Parathyroid adenoma (tissue), 2 donors: ENCODE measurements around the gene OSBPL3.

Experiments used
- H2AFZ ChIP-seq: fragments of 300-600 bp; sonication (generic); one replicate; pipeline ENCODE4 v1.7.0; 2017; ENCODE audit warnings: antibody characterized with exemption, mild to moderate bottlenecking
- H3K27ac ChIP-seq: fragments of 300-600 bp; sonication (generic); one replicate; pipeline ENCODE4 v1.7.0; 2017
- H3K27me3 ChIP-seq: fragments of 300-600 bp; sonication (generic); one replicate; pipeline ENCODE4 v1.7.0; 2017; ENCODE audit warnings: low read length; ENCODE audit not compliant: control insufficient read depth, insufficient read depth
- H3K36me3 ChIP-seq: fragments of 300-600 bp; sonication (generic); one replicate; pipeline ENCODE4 v1.7.0; 2017; ENCODE audit warnings: low read length; ENCODE audit not compliant: control insufficient read depth, insufficient read depth
- H3K4me1 ChIP-seq: fragments of 300-600 bp; sonication (generic); one replicate; pipeline ENCODE4 v1.7.0; 2017; ENCODE audit warnings: control low read depth
- H3K4me2 ChIP-seq: fragments of 300-600 bp; sonication (generic); one replicate; pipeline ENCODE4 v1.7.0; 2017; ENCODE audit warnings: low read length
- H3K4me3 ChIP-seq: fragments of 300-600 bp; sonication (generic); one replicate; pipeline ENCODE4 v1.7.0; 2017; ENCODE audit warnings: low read depth, low read length
- H3K79me2 ChIP-seq: fragments of 300-600 bp; sonication (generic); one replicate; pipeline ENCODE4 v1.7.0; 2017; ENCODE audit warnings: control low read depth
- H3K9ac ChIP-seq: fragments of 300-600 bp; sonication (generic); one replicate; pipeline ENCODE4 v1.7.0; 2017; ENCODE audit warnings: mild to moderate bottlenecking
- H3K9me3 ChIP-seq: fragments of 300-600 bp; sonication (generic); one replicate; pipeline ENCODE4 v1.7.0; 2017; ENCODE audit warnings: low read length; ENCODE audit not compliant: control insufficient read depth
- TF ChIP-seq, protein P1 (sequence below): fragments of 300-600 bp; sonication (generic); IDR thresholded peaks from one replicate; pipeline ENCODE4 v1.7.0; 2017; ENCODE audit warnings: antibody characterized with exemption, mild to moderate bottlenecking
- donor health status: primary hyperparathyroidism.

The OSBPL3 gene

DNA sequence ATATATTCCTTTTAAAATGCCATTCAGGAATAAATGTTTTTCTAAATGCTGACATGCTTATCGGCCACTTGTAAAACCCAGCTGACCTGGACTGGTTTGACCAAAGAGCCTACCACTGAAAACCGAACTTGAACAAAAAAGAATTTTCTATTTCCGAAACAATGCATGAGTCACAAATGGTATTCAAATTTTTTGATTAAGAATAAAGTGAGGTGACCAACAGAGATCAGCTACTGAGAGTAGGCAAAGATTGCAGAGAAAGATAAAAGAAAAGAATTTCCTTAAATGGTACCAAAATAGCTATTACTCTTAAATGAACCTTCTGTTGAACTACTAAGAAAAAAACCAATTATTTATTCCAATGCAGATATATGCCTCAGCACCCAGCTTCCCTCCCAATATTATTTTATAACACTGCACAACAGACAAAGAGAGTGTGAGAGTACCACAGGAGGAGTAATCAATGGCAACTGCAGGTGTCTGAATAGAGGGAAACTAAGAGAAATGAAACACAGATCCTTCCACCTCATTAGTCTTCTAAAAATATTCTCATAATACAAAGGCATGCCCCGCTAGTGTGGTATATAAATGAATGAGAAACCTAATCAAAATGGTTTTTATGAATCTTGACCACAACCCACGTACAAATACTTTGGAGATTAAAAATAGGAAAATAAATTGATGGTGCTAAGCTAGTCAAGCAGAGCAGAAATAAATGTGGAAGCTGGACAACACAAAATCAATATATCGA is 20.1 kb downstream of the OSBPL3 start:
- Histone ChIP-seq H3K4me3 (no peak overlapping the region), H3K27ac (no peak overlapping the region), H2AFZ (no peak overlapping the region), H3K79me2 (peaks cover 28% of the 10 kb centered on the region), H3K27me3 (no peaks in the 10 kb centered on the region), H3K9me3 (no peaks in the 10 kb centered on the region), H3K4me2 (no peak overlapping the region), H3K36me3 (no peaks in the 10 kb centered on the region), H3K9ac (no peak overlapping the region), H3K4me1 (peaks cover 19% of the 10 kb centered on the region)
- TF ChIP-seq, protein P1, sequence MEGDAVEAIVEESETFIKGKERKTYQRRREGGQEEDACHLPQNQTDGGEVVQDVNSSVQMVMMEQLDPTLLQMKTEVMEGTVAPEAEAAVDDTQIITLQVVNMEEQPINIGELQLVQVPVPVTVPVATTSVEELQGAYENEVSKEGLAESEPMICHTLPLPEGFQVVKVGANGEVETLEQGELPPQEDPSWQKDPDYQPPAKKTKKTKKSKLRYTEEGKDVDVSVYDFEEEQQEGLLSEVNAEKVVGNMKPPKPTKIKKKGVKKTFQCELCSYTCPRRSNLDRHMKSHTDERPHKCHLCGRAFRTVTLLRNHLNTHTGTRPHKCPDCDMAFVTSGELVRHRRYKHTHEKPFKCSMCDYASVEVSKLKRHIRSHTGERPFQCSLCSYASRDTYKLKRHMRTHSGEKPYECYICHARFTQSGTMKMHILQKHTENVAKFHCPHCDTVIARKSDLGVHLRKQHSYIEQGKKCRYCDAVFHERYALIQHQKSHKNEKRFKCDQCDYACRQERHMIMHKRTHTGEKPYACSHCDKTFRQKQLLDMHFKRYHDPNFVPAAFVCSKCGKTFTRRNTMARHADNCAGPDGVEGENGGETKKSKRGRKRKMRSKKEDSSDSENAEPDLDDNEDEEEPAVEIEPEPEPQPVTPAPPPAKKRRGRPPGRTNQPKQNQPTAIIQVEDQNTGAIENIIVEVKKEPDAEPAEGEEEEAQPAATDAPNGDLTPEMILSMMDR, result no peak

DNA sequence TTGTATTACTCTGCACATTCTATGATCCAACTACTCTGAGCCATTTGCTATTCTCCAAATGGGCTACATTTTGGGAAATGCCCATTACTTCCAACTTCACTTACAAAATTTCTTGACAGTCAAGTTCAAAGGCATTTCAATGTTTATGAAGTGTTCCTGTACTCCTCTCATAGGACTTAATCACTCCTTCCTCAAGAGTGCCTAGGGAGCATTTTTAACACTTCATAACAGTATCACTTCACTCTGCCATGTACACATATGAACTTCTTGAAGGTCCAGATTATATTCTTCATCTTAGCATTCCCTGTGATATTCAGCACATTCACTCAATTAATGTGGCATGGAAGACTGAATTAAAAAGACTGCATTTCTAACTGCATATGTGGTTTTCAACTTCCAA is 21.6 kb downstream of the OSBPL3 start:
- H3K27ac ChIP-seq, result no peak overlapping the region
- no peaks in the 10 kb centered on the region for H3K27me3 ChIP-seq
- H2AFZ ChIP-seq, result no peak overlapping the region
- H3K79me2 ChIP-seq, result peaks cover 27% of the 10 kb centered on the region
- H3K9me3 ChIP-seq, result no peaks in the 10 kb centered on the region
- H3K4me3 ChIP-seq, result no peak overlapping the region
- H3K4me2 ChIP-seq, result no peak overlapping the region
- TF ChIP-seq, protein P1, result no peak
- no peak overlapping the region for H3K9ac ChIP-seq
- peaks cover 17% of the 10 kb centered on the region for H3K4me1 ChIP-seq
- no peaks in the 10 kb centered on the region for H3K36me3 ChIP-seq

DNA sequence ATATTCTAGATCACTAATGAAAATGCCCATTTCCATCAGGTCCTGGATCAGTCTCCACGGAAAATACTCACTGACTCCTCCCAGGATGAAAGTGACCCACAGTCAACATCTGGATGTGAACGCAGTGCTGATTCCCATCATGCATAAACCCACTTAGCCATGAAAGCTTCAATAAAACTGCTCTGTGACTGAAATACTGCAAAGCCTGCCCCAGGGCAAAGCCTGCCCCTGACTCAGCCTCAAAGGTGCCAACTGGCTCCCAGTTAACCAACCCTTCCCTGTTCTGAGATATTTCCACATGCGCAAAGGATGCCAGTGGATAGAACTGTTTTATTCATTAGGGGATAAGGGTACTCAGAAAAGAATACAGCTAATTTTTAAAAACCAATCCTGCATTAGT is 24.0 kb downstream of the OSBPL3 start:
- Histone ChIP-seq H3K79me2 (peaks cover 15% of the 10 kb centered on the region), H3K27ac (no peak overlapping the region), H3K4me3 (no peak overlapping the region), H2AFZ (no peak overlapping the region), H3K27me3 (no peaks in the 10 kb centered on the region), H3K4me1 (peaks cover 7% of the 10 kb centered on the region), H3K36me3 (no peaks in the 10 kb centered on the region), H3K9me3 (no peaks in the 10 kb centered on the region), H3K4me2 (no peak overlapping the region), H3K9ac (no peak overlapping the region)
- TF ChIP-seq, protein P1, result no peak

DNA sequence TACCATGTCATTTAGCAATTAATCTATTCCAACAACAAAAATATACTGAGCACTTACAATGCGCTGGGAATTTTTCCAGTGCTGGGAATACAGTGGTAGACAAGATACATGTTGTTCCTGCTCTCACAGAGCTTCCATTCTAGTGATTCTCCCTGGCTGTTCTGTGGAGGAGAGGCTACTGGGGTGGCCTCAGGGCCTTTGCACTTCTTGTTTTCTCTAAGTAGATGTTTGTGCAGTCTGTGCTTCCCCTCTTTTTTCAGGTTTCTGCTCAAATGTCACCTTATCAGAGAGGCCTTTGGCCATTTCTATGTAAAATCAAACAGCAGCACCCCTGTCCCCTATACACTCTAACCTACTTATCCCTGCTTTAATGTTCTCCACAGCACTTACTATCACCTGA is 24.7 kb downstream of the OSBPL3 start:
- Histone ChIP-seq H3K27me3 (no peaks in the 10 kb centered on the region), H3K27ac (no peak overlapping the region), H3K9ac (no peak overlapping the region), H2AFZ (no peak overlapping the region), H3K79me2 (peaks cover 18% of the 10 kb centered on the region), H3K4me1 (peaks cover 7% of the 10 kb centered on the region), H3K4me2 (no peak overlapping the region), H3K4me3 (no peak overlapping the region), H3K36me3 (no peaks in the 10 kb centered on the region), H3K9me3 (no peaks in the 10 kb centered on the region)
- TF ChIP-seq, protein P1, result no peak

DNA sequence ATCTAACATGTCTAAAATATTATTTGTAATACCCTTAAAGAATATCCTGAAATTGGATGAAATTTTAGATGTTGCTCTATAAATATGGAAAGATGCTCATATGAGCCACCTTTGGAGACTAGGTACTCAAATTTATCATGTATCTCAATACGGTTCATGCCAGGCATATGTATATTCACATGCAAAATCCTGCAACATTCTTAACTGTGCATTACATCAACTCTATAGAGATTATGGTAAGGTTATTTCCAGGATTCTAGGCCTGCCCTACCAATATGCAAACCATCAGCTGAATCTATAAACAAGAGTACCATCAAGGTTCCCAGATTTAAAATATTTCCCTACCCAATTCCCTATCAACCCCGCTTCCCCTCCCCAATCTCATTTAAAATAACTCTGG is 27.5 kb downstream of the OSBPL3 start:
- Histone ChIP-seq H3K27ac (no peak overlapping the region), H3K27me3 (no peaks in the 10 kb centered on the region), H3K4me3 (no peak overlapping the region), H3K4me2 (no peak overlapping the region), H3K36me3 (no peaks in the 10 kb centered on the region), H3K4me1 (peaks cover 5% of the 10 kb centered on the region), H2AFZ (no peak overlapping the region), H3K9me3 (no peaks in the 10 kb centered on the region), H3K9ac (no peak overlapping the region), H3K79me2 (peaks cover 17% of the 10 kb centered on the region)
- TF ChIP-seq, protein P1, result no peak
